IPS-11a (cell line): ENCODE measurements around the gene CNTRL.
"Not testable (repeated sequence)": the region's sequence is repeated elsewhere in the genome, so short reads cannot be mapped to it uniquely, and the experiment has no call there.

Experiments used
- H3K4me3 ChIP-seq: one replicate; pipeline ENCODE4 v1.5.1; 2013; ENCODE audit warnings: low read depth, low read length, control low read depth

CNTRL gene

GRCh38 chr9:121074370-121075250 is at the start of gene CNTRL:
Gene CNTRL, plus strand, starts transcription at chr9:121074955. Its CDS starts 13,372 bp downstream, at chr9:121088327.
- peak within 1 kb of the TSS; percentile 72 for H3K4me3 ChIP-seq

- no peak overlapping the region for H3K4me3 ChIP-seq
These were observed 48.5 kb upstream of the CNTRL start for GRCh38 chr9:121026260-121026691.

GRCh38 chr9:121026768-121027167 is 48.0 kb upstream of the CNTRL start:
- no peak overlapping the region for H3K4me3 ChIP-seq

- not testable (repeated sequence) for H3K4me3 ChIP-seq
These were observed 46.5 kb upstream of the CNTRL start for GRCh38 chr9:121028285-121028684.

GRCh38 chr9:121029469-121029868 is 45.3 kb upstream of the CNTRL start:
- no peak overlapping the region for H3K4me3 ChIP-seq

GRCh38 chr9:121034529-121034928 is 40.2 kb upstream of the CNTRL start:
- no peak overlapping the region for H3K4me3 ChIP-seq

- H3K4me3 ChIP-seq = not testable (repeated sequence)
These were observed 39.0 kb upstream of the CNTRL start for GRCh38 chr9:121035717-121036116.

- no peak overlapping the region for H3K4me3 ChIP-seq
These were observed 36.4 kb upstream of the CNTRL start for GRCh38 chr9:121038362-121038761.

GRCh38 chr9:121038804-121039203 is 36.0 kb upstream of the CNTRL start:
- H3K4me3 ChIP-seq = no peak overlapping the region

- H3K4me3 ChIP-seq = no peak overlapping the region
These were observed 26.6 kb upstream of the CNTRL start for GRCh38 chr9:121048175-121048574.

- no peak overlapping the region for H3K4me3 ChIP-seq
These were observed 26.1 kb upstream of the CNTRL start for GRCh38 chr9:121048618-121049017.

- H3K4me3 ChIP-seq = no peak within 1 kb of the TSS
These were observed 24.4 kb upstream of the CNTRL start, which contains the start of gene C5 for GRCh38 chr9:121050128-121050988. Gene C5, minus strand, starts transcription at chr9:121050275. Its CDS starts 29 bp downstream, at chr9:121050246.

GRCh38 chr9:121053544-121053943 is 21.2 kb upstream of the CNTRL start:
- H3K4me3 ChIP-seq = no peak overlapping the region

GRCh38 chr9:121055642-121056143 is 19.1 kb upstream of the CNTRL start:
- no peak overlapping the region for H3K4me3 ChIP-seq

GRCh38 chr9:121057821-121058220 is 16.9 kb upstream of the CNTRL start:
- no peak overlapping the region for H3K4me3 ChIP-seq

GRCh38 chr9:121059513-121059912 is 15.2 kb upstream of the CNTRL start:
- H3K4me3 ChIP-seq = no peak overlapping the region

GRCh38 chr9:121059998-121060636 is 14.6 kb upstream of the CNTRL start:
- no peak overlapping the region for H3K4me3 ChIP-seq

- H3K4me3 ChIP-seq = no peak overlapping the region
These were observed 7.9 kb upstream of the CNTRL start for GRCh38 chr9:121066850-121067249.

GRCh38 chr9:121067640-121068039 is 7.1 kb upstream of the CNTRL start:
- H3K4me3 ChIP-seq = no peak overlapping the region

- H3K4me3 ChIP-seq = no peak overlapping the region
These were observed 5.4 kb upstream of the CNTRL start for GRCh38 chr9:121069396-121069795.

GRCh38 chr9:121071370-121071755 is 3.4 kb upstream of the CNTRL start:
- H3K4me3 ChIP-seq = no peak overlapping the region
